ENCODE results near the gene SYNC. TPM values are rescaled to one million over a fixed set of nuclear protein-coding genes. Genes with fewer than 3 reads are reported as not detected.

The SYNC gene
- total RNA-seq, 1 donor from 2014 or later: 0.49 TPM

- peaks cover 37% of the 10 kb centered on the region for H3K4me1 Mint-ChIP-seq (ENCODE audit: unreplicated experiment)
Measured at GRCh38 chr1:32651461-32652073, 51.0 kb downstream of the SYNC start.

GRCh38 chr1:32650752-32651460 lies 51.7 kb downstream of the SYNC start, which contains the start of gene RBBP4:
Gene RBBP4, plus strand, starts transcription at chr1:32651208. Its CDS starts 99 bp downstream, at chr1:32651307.
- H3K4me3 Mint-ChIP-seq (ENCODE audit: unreplicated experiment): peak within 1 kb of the TSS; percentile 97
- TF ChIP-seq CTCF (IDR thresholded peaks at IDR 0.05; ENCODE audit: unreplicated experiment): no peak
- peaks cover 9% of the 10 kb centered on the region for H3K36me3 Mint-ChIP-seq (ENCODE audit: low read depth, unreplicated experiment)
- H3K9me3 Mint-ChIP-seq (ENCODE audit: unreplicated experiment): no peaks in the 10 kb centered on the region
- H3K27me3 Mint-ChIP-seq (ENCODE audit: unreplicated experiment): peaks cover 3% of the 10 kb centered on the region
- peak within 1 kb of the TSS; percentile 99 for H3K27ac Mint-ChIP-seq (ENCODE audit: unreplicated experiment)
- DNase-seq (ENCODE audit: low spot score): peak; percentile 100
- H3K4me1 Mint-ChIP-seq (ENCODE audit: unreplicated experiment): peaks cover 36% of the 10 kb centered on the region

More at GRCh38 chr1:32651461-32652073, 51.0 kb downstream of the SYNC start:
- Mint-ChIP-seq H3K9me3 (ENCODE audit: unreplicated experiment) (no peaks in the 10 kb centered on the region), H3K36me3 (ENCODE audit: low read depth, unreplicated experiment) (peaks cover 10% of the 10 kb centered on the region), H3K27ac (ENCODE audit: unreplicated experiment) (peak overlapping the region; percentile 88), H3K27me3 (ENCODE audit: unreplicated experiment) (peaks cover 3% of the 10 kb centered on the region), H3K4me3 (ENCODE audit: unreplicated experiment) (peak overlapping the region; percentile 97)
- no peak for TF ChIP-seq CTCF (IDR thresholded peaks at IDR 0.05; ENCODE audit: unreplicated experiment)
- no peak for DNase-seq (ENCODE audit: low spot score)

GRCh38 chr1:32650248-32650751 lies 52.3 kb downstream of the SYNC start, which contains the start of gene ZBTB8OS:
Gene ZBTB8OS, minus strand, starts transcription at chr1:32650550. Its CDS starts 21 bp downstream, at chr1:32650529.
- Mint-ChIP-seq H3K27ac (ENCODE audit: unreplicated experiment) (peak within 1 kb of the TSS; percentile 99), H3K4me1 (ENCODE audit: unreplicated experiment) (peaks cover 30% of the 10 kb centered on the region), H3K27me3 (ENCODE audit: unreplicated experiment) (peaks cover 3% of the 10 kb centered on the region), H3K36me3 (ENCODE audit: low read depth, unreplicated experiment) (peaks cover 3% of the 10 kb centered on the region), H3K9me3 (ENCODE audit: unreplicated experiment) (no peaks in the 10 kb centered on the region), H3K4me3 (ENCODE audit: unreplicated experiment) (peak within 1 kb of the TSS; percentile 97)
- TF ChIP-seq CTCF (IDR thresholded peaks at IDR 0.05; ENCODE audit: unreplicated experiment): no peak
- peak; percentile 71 for DNase-seq (ENCODE audit: low spot score)

GRCh38 chr1:32647308-32648134 lies 55.0 kb downstream of the SYNC start:
- Mint-ChIP-seq H3K4me1 (ENCODE audit: unreplicated experiment) (peaks cover 20% of the 10 kb centered on the region), H3K9me3 (ENCODE audit: unreplicated experiment) (no peaks in the 10 kb centered on the region), H3K36me3 (ENCODE audit: low read depth, unreplicated experiment) (no peaks in the 10 kb centered on the region), H3K27ac (ENCODE audit: unreplicated experiment) (no peak overlapping the region), H3K4me3 (ENCODE audit: unreplicated experiment) (no peak overlapping the region), H3K27me3 (ENCODE audit: unreplicated experiment) (peaks cover 3% of the 10 kb centered on the region)
- TF ChIP-seq CTCF (IDR thresholded peaks at IDR 0.05; ENCODE audit: unreplicated experiment): no peak
- no peak for DNase-seq (ENCODE audit: low spot score)
